WERI-Rb-1 (cell line): ENCODE data around the gene TTC28.
"Not testable (repeated sequence)": the region's sequence is repeated elsewhere in the genome, so short reads cannot be mapped to it uniquely, and the experiment has no call there.

Experiments used
- DNase-seq: peaks from one replicate; pipeline ENCODE4 v3.0.0-alpha.2; 2020
- H3K27ac ChIP-seq: fragments of 250-450 bp; sonication (Bioruptor Pico); 2 replicates; pipeline ENCODE4 v1.5.1; 2020; ENCODE audit warnings: mild to moderate bottlenecking, moderate library complexity
- H3K27me3 ChIP-seq: fragments of 250-450 bp; sonication (Bioruptor Pico); 2 replicates; pipeline ENCODE4 v1.5.1; 2021; ENCODE audit warnings: mild to moderate bottlenecking, low read depth, moderate library complexity; ENCODE audit not compliant: insufficient read depth, severe bottlenecking
- H3K36me3 ChIP-seq: fragments of 250-450 bp; sonication (Bioruptor Pico); 2 replicates; pipeline ENCODE4 v1.5.1; 2020; ENCODE audit warnings: mild to moderate bottlenecking, moderate library complexity
- H3K4me3 ChIP-seq: 2 replicates; pipeline ENCODE4 v1.5.1; 2011; ENCODE audit warnings: low read depth, mild to moderate bottlenecking, control low read depth, low read length
- H3K9me3 ChIP-seq: fragments of 250-450 bp; sonication (Bioruptor Pico); 2 replicates; pipeline ENCODE4 v1.5.1; 2021; ENCODE audit warnings: mild to moderate bottlenecking, moderate library complexity; ENCODE audit not compliant: severe bottlenecking
- CTCF ChIP-seq: IDR thresholded peaks from 2 replicates; pipeline ENCODE4 v1.5.1; 2011; ENCODE audit warnings: low read depth, mild to moderate bottlenecking, control low read depth, inconsistent platforms, low read length

The TTC28 gene

GRCh38 chr22:28679611-28680287 lies at the start of gene TTC28:
Gene TTC28 (minus strand): TSS chr22:28679840. CDS start chr22:28679723, 117 bp downstream.
- Histone ChIP-seq H3K4me3 (peak within 1 kb of the TSS; percentile 79), H3K27ac (peak within 1 kb of the TSS; percentile 70)
- H3K36me3 ChIP-seq, H3K27me3 ChIP-seq, H3K9me3 ChIP-seq: not testable (repeated sequence)
- DNase-seq, result peak; percentile 83

DNA sequence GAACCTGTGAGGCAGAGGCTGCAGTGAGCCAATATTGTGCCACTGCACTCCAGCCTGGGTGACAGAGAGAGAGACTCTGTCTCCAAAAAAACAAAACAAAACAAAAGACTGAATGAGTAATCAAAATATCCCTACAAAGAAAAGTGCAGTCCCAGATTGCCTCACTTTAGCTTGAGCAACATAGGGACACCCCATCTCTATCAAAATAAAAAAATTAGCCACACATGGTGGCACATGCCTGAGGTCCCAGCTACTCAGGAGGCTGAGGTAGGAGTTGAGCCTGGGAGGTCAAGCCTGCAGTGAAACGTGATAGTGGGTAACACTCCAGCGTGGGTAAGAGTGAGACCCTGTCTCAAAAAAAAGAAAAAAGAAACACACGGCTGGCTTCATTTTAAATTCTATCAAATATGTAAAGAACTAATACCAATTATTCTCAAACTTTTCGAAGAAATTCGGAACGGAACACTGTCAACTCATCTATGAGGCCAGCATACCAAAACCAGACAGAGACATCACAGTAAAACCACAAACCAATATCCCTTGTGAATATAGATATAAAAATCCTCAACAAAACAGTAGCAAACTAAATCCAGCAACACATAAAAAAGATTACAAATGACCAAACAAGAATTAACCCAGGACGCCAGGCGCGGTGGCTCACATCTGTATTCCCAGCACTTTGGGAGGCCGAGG lies 49.1 kb upstream of the TTC28 start:
- H3K27me3 ChIP-seq, result no peaks in the 10 kb centered on the region
- H3K36me3 ChIP-seq, result peaks cover 29% of the 10 kb centered on the region
- H3K4me3 ChIP-seq, result no peak overlapping the region
- no peak overlapping the region for H3K27ac ChIP-seq
- no peaks in the 10 kb centered on the region for H3K9me3 ChIP-seq
- no peak for DNase-seq
- TF ChIP-seq CTCF, result no peak

DNA sequence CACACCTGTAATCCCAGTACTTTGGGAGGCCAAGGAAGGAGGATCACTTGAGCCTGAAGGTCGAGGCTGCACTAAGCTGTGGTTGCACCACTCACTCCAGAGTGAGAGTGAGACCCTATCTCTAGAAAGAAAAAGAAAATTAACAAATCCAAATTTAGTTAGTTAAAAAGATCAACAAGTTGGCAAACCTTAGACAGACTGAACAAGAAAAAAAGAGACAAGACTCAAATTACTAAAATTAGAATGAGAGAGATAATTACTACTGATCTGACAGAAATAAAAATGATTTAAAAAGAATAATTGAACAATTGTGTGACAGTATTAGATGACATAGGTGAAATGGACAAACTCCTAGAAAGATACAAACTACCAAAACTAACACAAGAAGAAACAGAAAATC lies 48.4 kb upstream of the TTC28 start:
- DNase-seq, result no peak
- Histone ChIP-seq H3K27me3 (no peaks in the 10 kb centered on the region), H3K9me3 (no peaks in the 10 kb centered on the region), H3K27ac (no peak overlapping the region), H3K36me3 (peaks cover 25% of the 10 kb centered on the region), H3K4me3 (no peak overlapping the region)
- no peak for TF ChIP-seq CTCF

- H3K27ac ChIP-seq, result no peak overlapping the region
- no peak for TF ChIP-seq CTCF
- no peaks in the 10 kb centered on the region for H3K9me3 ChIP-seq
- DNase-seq, result no peak
- no peak overlapping the region for H3K4me3 ChIP-seq
- H3K27me3 ChIP-seq, result no peaks in the 10 kb centered on the region
- H3K36me3 ChIP-seq, result peaks cover 15% of the 10 kb centered on the region
Measured at GRCh38 chr22:28718044-28718443, 38.4 kb upstream of the TTC28 start.

- Histone ChIP-seq H3K27me3 (no peaks in the 10 kb centered on the region), H3K9me3 (no peaks in the 10 kb centered on the region), H3K27ac (no peak overlapping the region), H3K4me3 (no peak overlapping the region), H3K36me3 (peaks cover 18% of the 10 kb centered on the region)
- TF ChIP-seq CTCF, result no peak
- DNase-seq, result no peak
Measured at GRCh38 chr22:28716686-28717085, 37.0 kb upstream of the TTC28 start.

- no peak overlapping the region for H3K27ac ChIP-seq
- no peaks in the 10 kb centered on the region for H3K27me3 ChIP-seq
- H3K9me3 ChIP-seq, result no peaks in the 10 kb centered on the region
- H3K4me3 ChIP-seq, result no peak overlapping the region
- no peak for TF ChIP-seq CTCF
- no peak for DNase-seq
- peaks cover 21% of the 10 kb centered on the region for H3K36me3 ChIP-seq
Measured at GRCh38 chr22:28715611-28716010, 36.0 kb upstream of the TTC28 start.
